OCI-LY1 (cell line): ENCODE results near the gene MIB2.

Experiments used
- H2AFZ ChIP-seq: fragments of 200-600 bp; sonication (generic), shearing (Covaris generic); 2 replicates; pipeline ENCODE4 v1.6.0; 2014; ENCODE audit warnings: antibody characterized with exemption, mild to moderate bottlenecking, low read length
- H3F3A ChIP-seq: fragments of 200-600 bp; sonication (generic), shearing (Covaris generic); 2 replicates; pipeline ENCODE4 v1.6.0; 2014; ENCODE audit warnings: mild to moderate bottlenecking, antibody characterized with exemption, low read length, moderate library complexity; ENCODE audit not compliant: insufficient read depth
- H3K27ac ChIP-seq: fragments of 200-600 bp; sonication (generic); 2 replicates; pipeline ENCODE4 v1.5.1; 2014; ENCODE audit warnings: low read length, mixed run types, mild to moderate bottlenecking, low read depth; ENCODE audit not compliant: poor library complexity, severe bottlenecking
- H3K27me3 ChIP-seq: fragments of 200-600 bp; sonication (generic); 2 replicates; pipeline ENCODE4 v1.6.0; 2014; ENCODE audit warnings: antibody characterized with exemption, mild to moderate bottlenecking, low read length, moderate library complexity; ENCODE audit not compliant: insufficient read depth
- H3K36me3 ChIP-seq: fragments of 200-600 bp; sonication (generic); 2 replicates; pipeline ENCODE4 v1.6.1; 2014; ENCODE audit warnings: mild to moderate bottlenecking, antibody characterized with exemption, low read length, moderate library complexity, mixed read lengths; ENCODE audit not compliant: insufficient read depth
- H3K4me1 ChIP-seq: fragments of 200-600 bp; sonication (generic); 2 replicates; pipeline ENCODE4 v1.5.1; 2014; ENCODE audit warnings: mild to moderate bottlenecking, low read length, moderate library complexity; ENCODE audit not compliant: insufficient read depth, severe bottlenecking
- H3K4me2 ChIP-seq: fragments of 200-600 bp; sonication (generic), shearing (Covaris generic); 2 replicates; pipeline ENCODE4 v1.6.1; 2014; ENCODE audit warnings: low read length
- H3K4me3 ChIP-seq: fragments of 200-600 bp; sonication (generic); 2 replicates; pipeline ENCODE4 v1.5.1; 2014; ENCODE audit warnings: low read length, low read depth, mild to moderate bottlenecking, mixed read lengths; ENCODE audit not compliant: poor library complexity, severe bottlenecking
- H3K79me2 ChIP-seq: fragments of 200-600 bp; shearing (Covaris generic); 2 replicates; pipeline ENCODE4 v1.6.1; 2016; ENCODE audit warnings: mixed run types, low read length, mixed read lengths; ENCODE audit not compliant: insufficient read depth
- H3K9ac ChIP-seq: fragments of 200-600 bp; sonication (generic), shearing (Covaris generic); 2 replicates; pipeline ENCODE4 v1.6.1; 2014; ENCODE audit warnings: mild to moderate bottlenecking, low read length, mixed read lengths
- H3K9me2 ChIP-seq: fragments of 200-600 bp; sonication (generic), shearing (Covaris generic); 2 replicates; pipeline ENCODE4 v1.6.1; 2014; ENCODE audit warnings: low read depth, mild to moderate bottlenecking, low read length, mixed read lengths
- H3K9me3 ChIP-seq: fragments of 200-600 bp; shearing (Covaris generic); 2 replicates; pipeline ENCODE4 v1.6.1; 2014; ENCODE audit warnings: low read length, mixed read lengths
- H4K20me1 ChIP-seq: fragments of 200-600 bp; sonication (generic), shearing (Covaris generic); 2 replicates; pipeline ENCODE4 v1.6.0; 2016; ENCODE audit warnings: mild to moderate bottlenecking, low read length; ENCODE audit not compliant: insufficient read depth
- CTCF ChIP-seq: fragments of 200-600 bp; sonication (generic), shearing (Covaris generic); IDR thresholded peaks from 2 replicates; pipeline ENCODE4 v1.5.1; 2017; ENCODE audit warnings: mild to moderate bottlenecking, antibody characterized with exemption, low read length, moderate library complexity, mixed read lengths
- EZH2 ChIP-seq: fragments of 200-600 bp; sonication (generic), shearing (Covaris generic); IDR thresholded peaks from 2 replicates; pipeline ENCODE4 v1.8.0; 2017; ENCODE audit warnings: borderline replicate concordance, mixed run types, mild to moderate bottlenecking, antibody characterized with exemption, low read length, moderate library complexity, mixed read lengths

The MIB2 gene

GRCh38 chr1:1623181-1623630 is 7.9 kb downstream of the MIB2 start:
- Histone ChIP-seq H3K4me2 (no peak overlapping the region), H3K4me1 (peaks cover 10% of the 10 kb centered on the region), H3F3A (no peaks in the 10 kb centered on the region), H3K79me2 (no peaks in the 10 kb centered on the region), H3K9me2 (no peaks in the 10 kb centered on the region), H3K4me3 (no peak overlapping the region), H3K27me3 (no peaks in the 10 kb centered on the region; the same call in 1 of the 2 replicates), H3K36me3 (no peaks in the 10 kb centered on the region), H4K20me1 (no peaks in the 10 kb centered on the region), H3K27ac (no peak overlapping the region), H2AFZ (no peak overlapping the region), H3K9ac (no peak overlapping the region), H3K9me3 (no peaks in the 10 kb centered on the region)
- TF ChIP-seq CTCF (no peak), EZH2 (no peak)

GRCh38 chr1:1623631-1624442 is 8.5 kb downstream of the MIB2 start:
- H3K4me1 ChIP-seq: peaks cover 17% of the 10 kb centered on the region
- H3F3A ChIP-seq: no peaks in the 10 kb centered on the region
- no peak overlapping the region for H3K27ac ChIP-seq
- TF ChIP-seq EZH2 (no peak), CTCF (no peak)
- H3K4me2 ChIP-seq: no peak overlapping the region
- H3K9ac ChIP-seq: no peak overlapping the region
- no peaks in the 10 kb centered on the region for H3K36me3 ChIP-seq
- H4K20me1 ChIP-seq: no peaks in the 10 kb centered on the region
- H2AFZ ChIP-seq: no peak overlapping the region
- no peaks in the 10 kb centered on the region; the same call in 1 of the 2 replicates for H3K27me3 ChIP-seq
- no peaks in the 10 kb centered on the region for H3K9me2 ChIP-seq
- no peak overlapping the region for H3K4me3 ChIP-seq
- no peaks in the 10 kb centered on the region for H3K9me3 ChIP-seq
- H3K79me2 ChIP-seq: no peaks in the 10 kb centered on the region

GRCh38 chr1:1624443-1625403 is 9.4 kb downstream of the MIB2 start:
- Histone ChIP-seq H4K20me1 (no peaks in the 10 kb centered on the region), H3K4me3 (no peak overlapping the region), H3F3A (no peaks in the 10 kb centered on the region), H3K4me2 (no peak overlapping the region), H3K9me2 (no peaks in the 10 kb centered on the region), H3K9me3 (no peaks in the 10 kb centered on the region), H3K36me3 (no peaks in the 10 kb centered on the region), H3K27me3 (no peaks in the 10 kb centered on the region; the same call in 1 of the 2 replicates), H3K27ac (no peak overlapping the region), H2AFZ (no peak overlapping the region), H3K79me2 (no peaks in the 10 kb centered on the region), H3K9ac (no peak overlapping the region), H3K4me1 (peaks cover 23% of the 10 kb centered on the region)
- no peak for TF ChIP-seq EZH2
- TF ChIP-seq CTCF: no peak
